Measurements from ENCODE around the gene ZNF646. TPM values are rescaled to one million over a fixed set of nuclear protein-coding genes. Genes with fewer than 3 reads are reported as not detected.

ZNF646 gene
- total and polyA plus RNA-seq, 2 of the 13 experiments (the other 11 are each of a cell fraction or from before 2014, with no cell fraction given), result 3.4 to 10.9 TPM

DNA sequence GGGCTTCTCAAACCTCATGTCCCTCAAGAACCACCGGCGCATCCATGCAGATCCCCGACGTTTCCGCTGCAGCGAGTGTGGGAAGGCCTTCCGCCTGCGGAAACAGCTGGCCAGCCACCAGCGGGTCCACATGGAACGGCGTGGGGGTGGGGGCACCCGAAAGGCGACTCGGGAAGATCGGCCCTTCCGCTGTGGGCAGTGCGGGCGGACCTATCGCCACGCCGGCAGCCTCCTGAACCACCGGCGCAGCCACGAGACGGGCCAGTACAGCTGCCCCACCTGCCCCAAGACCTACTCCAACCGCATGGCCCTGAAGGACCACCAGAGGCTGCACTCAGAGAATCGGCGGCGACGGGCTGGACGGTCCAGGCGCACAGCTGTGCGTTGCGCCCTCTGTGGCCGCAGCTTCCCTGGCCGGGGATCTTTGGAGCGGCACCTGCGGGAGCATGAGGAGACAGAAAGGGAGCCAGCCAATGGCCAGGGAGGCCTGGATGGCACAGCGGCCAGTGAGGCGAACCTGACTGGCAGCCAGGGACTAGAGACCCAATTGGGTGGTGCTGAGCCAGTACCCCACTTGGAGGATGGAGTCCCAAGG, 5.9 kb downstream of the ZNF646 start (continued):
- no peak for TF ChIP-seq POGZ (CRISPR knock-in tag; IDR thresholded peaks at IDR 0.05)
- TF ChIP-seq, protein P1, sequence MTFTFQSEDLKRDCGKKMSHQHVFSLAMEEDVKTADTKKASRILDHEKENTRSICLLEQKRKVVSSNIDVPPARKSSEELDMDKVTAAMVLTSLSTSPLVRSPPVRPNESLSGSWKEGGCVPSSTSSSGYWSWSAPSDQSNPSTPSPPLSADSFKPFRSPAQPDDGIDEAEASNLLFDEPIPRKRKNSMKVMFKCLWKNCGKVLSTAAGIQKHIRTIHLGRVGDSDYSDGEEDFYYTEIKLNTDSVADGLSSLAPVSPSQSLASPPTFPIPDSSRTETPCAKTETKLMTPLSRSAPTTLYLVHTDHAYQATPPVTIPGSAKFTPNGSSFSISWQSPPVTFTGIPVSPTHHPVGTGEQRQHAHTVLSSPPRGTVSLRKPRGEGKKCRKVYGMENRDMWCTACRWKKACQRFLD (CRISPR knock-in tag; IDR thresholded peaks at IDR 0.05; ENCODE audit: borderline replicate concordance), result no peak
- no peak for TF ChIP-seq YEATS2 (CRISPR knock-in tag; IDR thresholded peaks at IDR 0.05; ENCODE audit: borderline replicate concordance)
- TF ChIP-seq TAF15 (IDR thresholded peaks at IDR 0.05; ENCODE audit: low read depth, low read length, poor library complexity, severe bottlenecking), result no peak
- TF ChIP-seq TEAD3 (CRISPR knock-in tag; optimal IDR thresholded peaks at IDR 0.05; ENCODE audit: borderline replicate concordance), result no peak

DNA sequence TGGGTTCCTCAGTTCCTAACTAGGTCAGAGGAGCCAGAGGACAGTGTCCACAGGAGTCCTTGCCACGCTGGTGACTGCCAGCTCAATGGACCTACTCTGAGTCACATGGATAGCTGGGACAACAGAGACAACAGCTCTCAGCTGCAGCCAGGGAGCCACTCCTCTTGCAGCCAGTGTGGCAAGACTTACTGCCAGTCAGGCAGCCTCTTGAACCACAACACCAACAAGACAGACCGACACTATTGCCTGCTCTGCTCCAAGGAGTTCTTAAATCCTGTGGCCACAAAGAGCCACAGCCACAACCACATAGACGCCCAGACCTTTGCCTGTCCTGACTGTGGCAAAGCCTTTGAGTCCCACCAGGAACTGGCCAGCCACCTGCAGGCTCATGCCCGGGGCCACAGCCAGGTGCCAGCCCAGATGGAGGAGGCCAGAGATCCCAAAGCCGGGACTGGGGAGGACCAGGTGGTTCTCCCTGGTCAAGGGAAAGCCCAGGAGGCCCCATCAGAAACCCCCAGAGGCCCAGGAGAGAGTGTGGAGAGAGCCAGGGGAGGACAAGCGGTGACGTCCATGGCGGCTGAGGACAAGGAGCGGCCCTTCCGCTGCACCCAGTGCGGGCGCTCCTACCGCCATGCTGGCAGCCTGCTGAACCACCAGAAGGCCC, 6.7 kb downstream of the ZNF646 start:
- no peaks in the 10 kb centered on the region for H3K4me1 ChIP-seq (ENCODE audit: insufficient read depth, low read length)
- peaks cover 6% of the 10 kb centered on the region for H3K79me2 ChIP-seq (ENCODE audit: insufficient read depth, low read length)
- TF ChIP-seq ELF1 (CRISPR knock-in tag; IDR thresholded peaks at IDR 0.05) (no peak), SUZ12 (IDR thresholded peaks at IDR 0.05; ENCODE audit: low read depth, low read length) (0 out of 2 replicates have a peak, but pooled peaks have one; percentile 0), CHCHD3 (CRISPR knock-in tag; IDR thresholded peaks at IDR 0.05) (0 out of 2 replicates have a peak, but pooled peaks have one; percentile 37), POLR2G (IDR thresholded peaks at IDR 0.05; ENCODE audit: low read depth, low read length) (0 out of 2 replicates have a peak, but pooled peaks have one; percentile 19), ZNF883 (CRISPR knock-in tag; IDR thresholded peaks at IDR 0.05; ENCODE audit: not compliant biosample characterization) (no peak), PAF1 (CRISPR knock-in tag; IDR thresholded peaks at IDR 0.05) (peak; percentile 19; the same call in 1 of the 2 replicates), POLR2A (IDR thresholded peaks at IDR 0.05; ENCODE audit: insufficient read depth in 1 of 2, low read depth in 2 of 2, low read length in 2 of 2) (peak; percentile 40 to 52; a peak in 3 of 4 replicates)
- no peak for ATAC-seq
- peaks cover 30 to 53% of the 10 kb centered on the region in 2 experiments for H3K36me3 ChIP-seq (replicated peaks in 1 of 2; ENCODE audit: control insufficient read depth in 1 of 2, insufficient read depth in 2 of 2, low read length in 2 of 2)
- ChIA-PET CTCF (ENCODE audit: low intra/inter-chr PET ratio, low total read pairs) (no interaction called here), POLR2A (interaction anchor here (1.1 kb wide), 1 partner anchor 61 kb away, joined by 3 read pairs; no protein-coding TSS in a partner anchor)
- no peak overlapping the region for H3K4me3 ChIP-seq (replicated peaks in 1 of 3; ENCODE audit: insufficient read depth in 1 of 3, low read depth in 2 of 3, low read length in 3 of 3)
- in situ Hi-C loops (cut with HindIII; ENCODE audit: extremely low pct_ligation_motif_present, low pct_unique_long_range_greater_than_20kb) (no loop called here), intact Hi-C loops (cut with micrococcal nuclease; ENCODE audit: unreplicated experiment) (no loop called here)
- no peaks in the 10 kb centered on the region for H3K9me3 ChIP-seq (ENCODE audit: low read length)
- H2AFZ ChIP-seq (ENCODE audit: low read length), result no peak overlapping the region
- H3K4me2 ChIP-seq (ENCODE audit: low read depth, low read length), result no peak overlapping the region
- FAIRE-seq, result no peak
- no peaks in the 10 kb centered on the region for H3K27me3 ChIP-seq (ENCODE audit: control insufficient read depth in 1 of 2, insufficient read depth in 2 of 2, low read length in 2 of 2)
- H3K27ac ChIP-seq (ENCODE audit: extremely low read length, insufficient read depth, low read length), result no peak overlapping the region
- DNase-seq (ENCODE audit: low spot score), result no peak
- H3K9ac ChIP-seq (ENCODE audit: insufficient read depth, low read depth, low read length), result no peak overlapping the region
- no TSS peak for BruUV-seq (replicated peaks)
- H4K20me1 ChIP-seq (ENCODE audit: insufficient read depth, low read length), result no peaks in the 10 kb centered on the region
- WGBS (ENCODE audit: low lambda C conversion rate), result 92% methylated on average over 13 of the region's 13 CpGs
